ENCODE data around the gene DCTN3.

- no peak for TF ChIP-seq POLR2A (IDR thresholded peaks at IDR 0.05; ENCODE audit: low read length)
- TF ChIP-seq GATA1 (IDR thresholded peaks at IDR 0.05; ENCODE audit: low read depth, low read length): no peak
Measured at GRCh38 chr9:34574571-34574970, 45.7 kb downstream of the DCTN3 start.

Measured in erythroblast (primary cell).